ENCODE measurements around the gene FOXJ1.

Gene FOXJ1

GRCh38 chr17:76123749-76124581 is 17.1 kb downstream of the FOXJ1 start:
- H3K27ac ChIP-seq (replicated peaks), result no peak overlapping the region
- H3K27me3 ChIP-seq (ENCODE audit: insufficient read depth, poor library complexity, severe bottlenecking), result no peaks in the 10 kb centered on the region
- TF ChIP-seq GABPA (IDR thresholded peaks at IDR 0.05; ENCODE audit: low read depth) (no peak), CTCF (IDR thresholded peaks at IDR 0.05; ENCODE audit: insufficient read depth, low read length) (no peak), REST (IDR thresholded peaks at IDR 0.05; ENCODE audit: insufficient replicate concordance, low read depth) (no peak), SPI1 (IDR thresholded peaks at IDR 0.05; ENCODE audit: borderline replicate concordance, low read depth) (no peak), POLR2AphosphoS5 (IDR thresholded peaks at IDR 0.05; ENCODE audit: low read depth) (no peak)
- H3K4me3 ChIP-seq (replicated peaks; ENCODE audit: insufficient read depth, low read length), result no peak overlapping the region
- no peak for DNase-seq (ENCODE audit: low read depth in 1 of 2, low spot score in 1 of 2)

- TF ChIP-seq REST (IDR thresholded peaks at IDR 0.05; ENCODE audit: insufficient replicate concordance, low read depth) (no peak), SPI1 (IDR thresholded peaks at IDR 0.05; ENCODE audit: borderline replicate concordance, low read depth) (no peak), GABPA (IDR thresholded peaks at IDR 0.05; ENCODE audit: low read depth) (no peak), POLR2AphosphoS5 (IDR thresholded peaks at IDR 0.05; ENCODE audit: low read depth) (no peak), CTCF (IDR thresholded peaks at IDR 0.05; ENCODE audit: insufficient read depth, low read length) (no peak)
- DNase-seq (ENCODE audit: low read depth in 1 of 2, low spot score in 1 of 2), result no peak
- Histone ChIP-seq H3K27me3 (ENCODE audit: insufficient read depth, poor library complexity, severe bottlenecking) (no peaks in the 10 kb centered on the region), H3K4me3 (replicated peaks; ENCODE audit: insufficient read depth, low read length) (no peak overlapping the region), H3K27ac (replicated peaks) (no peak overlapping the region)
Observed at GRCh38 chr17:76123191-76123499, 17.9 kb downstream of the FOXJ1 start.

- TF ChIP-seq CTCF (IDR thresholded peaks at IDR 0.05; ENCODE audit: insufficient read depth, low read length) (no peak), SPI1 (IDR thresholded peaks at IDR 0.05; ENCODE audit: borderline replicate concordance, low read depth) (no peak), REST (IDR thresholded peaks at IDR 0.05; ENCODE audit: insufficient replicate concordance, low read depth) (no peak), POLR2AphosphoS5 (IDR thresholded peaks at IDR 0.05; ENCODE audit: low read depth) (no peak), GABPA (IDR thresholded peaks at IDR 0.05; ENCODE audit: low read depth) (no peak)
- no peaks in the 10 kb centered on the region for H3K27me3 ChIP-seq (ENCODE audit: insufficient read depth, poor library complexity, severe bottlenecking)
- no peak overlapping the region for H3K27ac ChIP-seq (replicated peaks)
- H3K4me3 ChIP-seq (replicated peaks; ENCODE audit: insufficient read depth, low read length), result no peak overlapping the region
- DNase-seq (ENCODE audit: low read depth in 1 of 2, low spot score in 1 of 2), result no peak
Observed at GRCh38 chr17:76122431-76123190, 18.4 kb downstream of the FOXJ1 start.

Measured in HL-60 (cell line).